Peyer's patch (tissue), 4 donors: Measurements from ENCODE around the gene ADK. TPM values are rescaled to one million over a fixed set of nuclear protein-coding genes. Genes with fewer than 3 reads are reported as not detected.

ENCODE experiments used
- DNase-seq, 3 donors: peaks; one replicate each; pipeline ENCODE4 v3.0.0-alpha.2; 2017 to 2019
- H3K27ac ChIP-seq, 4 donors: fragments of 200-600 bp; sonication (generic); one replicate each; pipeline ENCODE4 v1.5.1; 2016 to 2019
- H3K27me3 ChIP-seq, 2 donors: fragments of 200-600 bp; sonication (generic); one replicate each; pipeline ENCODE4 v1.5.1; 2019
- H3K36me3 ChIP-seq, 3 donors: fragments of 200-600 bp; sonication (generic); one replicate each; pipeline ENCODE4 v1.5.1; 2016 to 2019
- H3K4me1 ChIP-seq, 4 donors: fragments of 200-600 bp; sonication (generic); one replicate each; pipeline ENCODE4 v1.5.1; 2016 to 2019
- H3K4me3 ChIP-seq, 4 donors: fragments of 200-600 bp; sonication (generic); 1 replicate in 3 of 4; 2 replicates in 1 of 4; pipeline ENCODE4 v1.5.1; 2016 to 2019; ENCODE audit warnings: mild to moderate bottlenecking in 1 of 4
- H3K9me3 ChIP-seq, 4 donors: fragments of 200-600 bp; sonication (generic); one replicate each; pipeline ENCODE4 v1.5.1; 2016 to 2019; ENCODE audit warnings: mild to moderate bottlenecking in 1 of 4
- CTCF ChIP-seq, 6 experiments: fragments of 450-650 bp in 4 of 6; fragments of 200-600 bp in 2 of 6; sonication (generic) in 1 of 6; IDR thresholded peaks; one replicate each; pipeline ENCODE4 v1.5.1; 2017 to 2019; ENCODE audit warnings: antibody characterized with exemption in 6 of 6, mild to moderate bottlenecking in 3 of 6, moderate library complexity in 1 of 6
- POLR2A ChIP-seq, 2 donors: fragments of 450-650 bp; IDR thresholded peaks; one replicate each; pipeline ENCODE4 v1.5.1; 2017; ENCODE audit warnings: antibody characterized with exemption in 2 of 2, mild to moderate bottlenecking in 2 of 2, moderate library complexity in 2 of 2
- total RNA-seq, 4 donors: library from RNA; depleted of rRNA; stranded (reverse); fragments of >200 nt; gene quantifications; one replicate each; pipeline ENCODE4 v1.1.0, GENCODE V29; 2016

ADK gene
- total RNA-seq, 4 donors from 2014 or later = 7.4 to 50.3 (median 14.3) TPM

- Histone ChIP-seq H3K4me1 (no peaks in the 10 kb centered on the region), H3K36me3 (no peaks in the 10 kb centered on the region), H3K27me3 (no peaks in the 10 kb centered on the region), H3K4me3 (no peak overlapping the region), H3K9me3 (no peaks in the 10 kb centered on the region), H3K27ac (no peak overlapping the region)
- no peak for TF ChIP-seq CTCF (IDR thresholded peaks at IDR 0.05)
- no peak for TF ChIP-seq POLR2A (IDR thresholded peaks at IDR 0.05)
- DNase-seq = no peak
Measured at GRCh38 chr10:74658511-74658910, 507.5 kb downstream of the ADK start.

GRCh38 chr10:74662635-74663034, 511.6 kb downstream of the ADK start:
- H3K36me3 ChIP-seq = no peaks in the 10 kb centered on the region
- H3K27me3 ChIP-seq = no peaks in the 10 kb centered on the region
- H3K4me1 ChIP-seq = no peaks in the 10 kb centered on the region
- DNase-seq = no peak
- no peak overlapping the region for H3K4me3 ChIP-seq
- no peak for TF ChIP-seq POLR2A (IDR thresholded peaks at IDR 0.05)
- no peak for TF ChIP-seq CTCF (IDR thresholded peaks at IDR 0.05)
- H3K27ac ChIP-seq = no peak overlapping the region
- no peaks in the 10 kb centered on the region for H3K9me3 ChIP-seq

- no peak for DNase-seq
- H3K27me3 ChIP-seq = no peaks in the 10 kb centered on the region
- H3K36me3 ChIP-seq = peaks cover 0 to 6% (median 0%) of the 10 kb centered on the region in 3 donors
- no peak overlapping the region for H3K4me3 ChIP-seq
- no peak for TF ChIP-seq POLR2A (IDR thresholded peaks at IDR 0.05)
- no peak for TF ChIP-seq CTCF (IDR thresholded peaks at IDR 0.05)
- H3K27ac ChIP-seq = no peak overlapping the region
- H3K4me1 ChIP-seq = no peaks in the 10 kb centered on the region
- H3K9me3 ChIP-seq = no peaks in the 10 kb centered on the region
Measured at GRCh38 chr10:74669210-74669609, 518.2 kb downstream of the ADK start.

GRCh38 chr10:74671716-74672115, 520.7 kb downstream of the ADK start:
- H3K4me3 ChIP-seq = no peak overlapping the region
- H3K36me3 ChIP-seq = peaks cover 0 to 6% (median 0%) of the 10 kb centered on the region in 3 donors
- no peak for TF ChIP-seq POLR2A (IDR thresholded peaks at IDR 0.05)
- TF ChIP-seq CTCF (IDR thresholded peaks at IDR 0.05) = no peak
- H3K27me3 ChIP-seq = no peaks in the 10 kb centered on the region
- DNase-seq = no peak
- H3K4me1 ChIP-seq = no peaks in the 10 kb centered on the region
- H3K9me3 ChIP-seq = no peaks in the 10 kb centered on the region
- H3K27ac ChIP-seq = no peak overlapping the region

GRCh38 chr10:74672430-74673165, 521.6 kb downstream of the ADK start:
- no peaks in the 10 kb centered on the region for H3K9me3 ChIP-seq
- no peak overlapping the region for H3K27ac ChIP-seq
- H3K4me1 ChIP-seq = no peaks in the 10 kb centered on the region
- no peak overlapping the region for H3K4me3 ChIP-seq
- H3K36me3 ChIP-seq = peaks cover 0 to 6% (median 0%) of the 10 kb centered on the region in 3 donors
- DNase-seq = no peak
- TF ChIP-seq CTCF (IDR thresholded peaks at IDR 0.05) = no peak
- no peak for TF ChIP-seq POLR2A (IDR thresholded peaks at IDR 0.05)
- H3K27me3 ChIP-seq = no peaks in the 10 kb centered on the region
